Right renal pelvis (tissue), 4 donors: ENCODE results near the gene PDPN. TPM values are rescaled to one million over a fixed set of nuclear protein-coding genes. Genes with fewer than 3 reads are reported as not detected.

Experiments
- DNase-seq, 4 donors: peaks; one replicate each; pipeline ENCODE4 v3.0.0-alpha.2; 2013; ENCODE audit warnings: low read depth in 4 of 4, low spot score in 3 of 4, missing footprints in 1 of 4
- polyA plus RNA-seq, 4 donors: library from polyadenylated mRNA; unstranded; fragments of 120-200 nt; gene quantifications; one replicate each; pipeline ENCODE4 v1.2.1, GENCODE V29; 2013; ENCODE audit not compliant: insufficient read length in 4 of 4

PDPN gene
- polyA plus RNA-seq, 4 donors = 15.3 to 24.7 (median 18.6) TPM

- DNase-seq = no peak
Observed at GRCh38 chr1:13576926-13577325, 6.7 kb upstream of the PDPN start.

DNA sequence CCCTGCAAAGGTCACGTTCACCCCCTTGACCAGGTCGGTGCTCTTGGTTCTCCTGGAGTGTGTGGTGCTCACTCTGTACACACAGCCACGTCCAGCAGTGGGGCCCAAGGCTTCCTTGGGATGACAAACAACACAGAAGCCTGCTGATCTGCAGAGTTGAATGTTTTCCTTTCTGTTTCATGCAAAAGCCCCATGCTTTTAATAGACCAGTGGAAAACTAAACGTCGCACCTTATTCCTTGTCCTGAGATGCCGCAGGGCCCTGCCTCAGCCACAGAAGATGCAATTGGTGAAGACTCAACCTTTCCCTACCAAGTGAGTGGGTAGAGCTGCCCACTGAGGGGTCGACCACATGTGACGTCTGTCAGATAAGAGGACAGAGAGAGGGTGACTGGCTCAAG lies 5.8 kb upstream of the PDPN start:
- no peak for DNase-seq

DNA sequence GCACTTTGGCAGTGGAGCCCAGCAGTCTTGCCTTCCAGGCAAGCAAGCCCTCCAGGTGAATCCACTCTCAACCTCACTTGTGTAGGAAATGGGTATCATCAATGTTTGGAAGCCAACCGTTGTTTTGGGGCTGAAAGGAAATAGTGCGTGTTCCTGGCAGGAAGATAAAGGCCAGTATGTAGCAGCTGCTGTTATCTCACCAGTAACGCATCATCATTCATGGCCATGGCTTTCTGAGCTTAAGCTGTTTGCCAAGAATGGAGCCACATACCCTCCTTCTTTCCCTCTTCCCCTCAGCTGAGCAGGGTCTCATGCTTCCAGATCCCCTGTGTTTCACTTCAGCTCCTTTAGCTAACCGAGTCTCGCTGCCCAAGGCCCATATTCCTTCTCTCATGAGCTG lies 2.2 kb upstream of the PDPN start:
- DNase-seq = no peak

GRCh38 chr1:13582713-13583443 lies 754 bp upstream of the PDPN start:
- DNase-seq = no peak

- DNase-seq = peak; percentile 28 to 42 (median 32)
Observed at GRCh38 chr1:13583966-13584791, 547 bp downstream of the PDPN start.

- DNase-seq = no peak
Observed at GRCh38 chr1:13584876-13585611, 1.4 kb downstream of the PDPN start.

DNA sequence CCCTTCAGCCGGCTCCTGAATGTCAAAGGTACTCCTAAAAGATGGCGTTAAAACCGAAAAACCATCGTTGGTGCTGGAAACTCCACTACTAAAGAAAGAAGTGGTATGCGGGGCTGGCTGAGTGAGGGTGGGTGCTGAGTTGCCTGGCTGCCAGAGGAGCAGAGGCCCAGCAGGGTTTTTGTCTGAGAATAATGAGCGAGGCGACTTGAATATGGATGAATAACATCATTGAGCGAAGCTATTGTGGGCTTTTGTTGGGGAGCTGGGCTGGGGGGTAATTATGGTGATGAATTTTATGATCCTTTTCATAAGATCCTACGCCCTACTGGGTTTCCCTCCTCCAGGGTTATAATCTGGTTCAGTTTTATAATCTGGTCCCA lies 2.0 kb downstream of the PDPN start:
- DNase-seq = no peak

DNA sequence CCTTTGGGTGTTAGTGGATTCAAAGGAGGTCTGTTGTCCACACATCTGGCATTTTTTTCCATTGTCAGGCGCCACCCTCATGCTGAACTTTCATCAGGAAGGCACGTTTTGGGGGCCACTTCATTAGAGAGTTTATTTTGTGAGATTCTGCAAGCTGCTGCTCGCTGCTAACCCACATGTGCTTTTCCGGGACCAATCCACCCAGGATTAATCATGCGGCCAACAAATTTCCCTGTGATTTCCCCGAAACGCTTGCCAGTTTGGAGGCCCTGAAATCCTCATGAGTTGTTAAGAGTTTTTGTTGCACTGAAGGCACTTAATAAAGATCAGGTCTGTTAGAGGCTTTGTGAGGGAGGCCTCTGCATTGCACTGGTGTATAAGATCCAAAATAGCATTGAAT lies 2.4 kb downstream of the PDPN start:
- no peak for DNase-seq

- DNase-seq = no peak
Observed at GRCh38 chr1:13587256-13588030, 3.8 kb downstream of the PDPN start.

DNA sequence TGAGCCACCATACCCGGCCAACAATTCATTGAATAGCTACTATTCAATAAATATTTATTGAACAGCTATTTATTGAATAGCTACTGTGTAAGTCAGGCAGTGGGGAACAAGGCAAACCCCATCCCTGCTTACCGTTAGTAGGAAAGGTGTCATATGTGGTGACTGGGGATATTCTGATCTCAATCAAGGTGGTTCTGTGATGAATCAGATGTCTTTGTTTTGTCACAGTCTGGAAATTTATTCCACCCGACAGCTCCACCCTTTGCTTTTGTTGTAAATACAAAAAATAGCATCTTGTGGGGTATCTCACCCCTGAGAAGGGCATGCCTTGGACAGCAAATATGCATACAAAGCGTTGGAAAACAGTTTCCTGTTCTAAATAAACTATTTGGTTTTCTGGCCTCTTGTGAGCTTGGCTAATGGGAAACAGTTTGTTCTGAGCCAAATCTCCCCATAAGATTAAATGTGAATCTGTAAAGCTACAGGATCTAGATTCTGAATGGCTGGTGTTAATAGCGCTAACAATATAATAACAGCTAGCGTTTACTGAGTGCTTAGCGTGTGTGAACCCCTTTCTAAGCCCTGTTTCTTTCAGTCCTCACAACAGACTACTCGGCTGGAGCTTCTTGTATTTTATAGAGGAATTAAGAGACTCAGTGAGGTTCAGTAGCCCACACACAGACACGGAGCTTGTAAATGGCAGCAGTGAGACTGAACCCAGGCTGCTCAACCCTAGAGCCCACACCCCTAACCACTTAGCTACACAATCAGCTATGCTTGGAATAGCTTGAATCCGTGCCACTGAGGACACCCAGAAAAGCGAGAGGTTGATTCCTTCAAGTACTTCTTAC lies 5.5 kb downstream of the PDPN start:
- DNase-seq = no peak

- no peak for DNase-seq
Observed at GRCh38 chr1:13590486-13590885, 6.9 kb downstream of the PDPN start.

GRCh38 chr1:13593511-13594131 lies 10.0 kb downstream of the PDPN start:
- DNase-seq = no peak

- no peak for DNase-seq
Observed at GRCh38 chr1:13595411-13595810, 11.8 kb downstream of the PDPN start.

- DNase-seq = no peak
Observed at GRCh38 chr1:13597166-13597565, 13.5 kb downstream of the PDPN start.

DNA sequence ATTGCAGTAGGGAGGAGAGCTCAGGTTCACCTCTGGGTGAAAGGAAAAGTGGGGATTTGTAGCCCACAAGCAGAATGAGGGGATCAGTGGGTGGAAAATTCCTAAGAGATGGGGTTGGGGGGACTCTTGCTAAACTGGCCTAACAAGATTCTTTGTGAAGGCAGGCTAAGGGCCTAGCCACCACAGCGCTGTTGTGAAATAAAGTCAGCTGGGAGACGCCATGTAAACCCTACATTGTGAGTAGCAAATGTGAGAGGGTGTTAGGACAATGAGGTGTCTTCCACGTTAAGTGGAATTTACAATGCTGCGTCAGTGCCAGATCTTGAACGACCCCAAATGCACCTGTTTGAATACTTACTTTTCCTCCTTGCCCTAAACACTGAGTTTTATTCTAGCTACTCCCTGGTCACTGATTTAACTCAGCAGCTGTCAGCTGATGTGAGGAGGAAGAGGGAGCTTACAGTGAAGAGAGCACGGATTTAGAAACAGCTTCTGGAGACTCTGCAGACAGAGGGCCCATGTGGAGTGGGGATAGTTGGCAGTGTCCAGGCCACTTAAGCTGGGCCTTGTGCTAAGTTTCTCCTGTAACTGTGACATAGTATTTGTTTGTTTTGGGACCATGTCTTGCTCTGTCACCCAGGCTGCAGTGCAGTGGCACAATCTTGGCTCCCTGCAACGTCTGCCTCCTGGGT lies 17.3 kb downstream of the PDPN start:
- no peak for DNase-seq

DNA sequence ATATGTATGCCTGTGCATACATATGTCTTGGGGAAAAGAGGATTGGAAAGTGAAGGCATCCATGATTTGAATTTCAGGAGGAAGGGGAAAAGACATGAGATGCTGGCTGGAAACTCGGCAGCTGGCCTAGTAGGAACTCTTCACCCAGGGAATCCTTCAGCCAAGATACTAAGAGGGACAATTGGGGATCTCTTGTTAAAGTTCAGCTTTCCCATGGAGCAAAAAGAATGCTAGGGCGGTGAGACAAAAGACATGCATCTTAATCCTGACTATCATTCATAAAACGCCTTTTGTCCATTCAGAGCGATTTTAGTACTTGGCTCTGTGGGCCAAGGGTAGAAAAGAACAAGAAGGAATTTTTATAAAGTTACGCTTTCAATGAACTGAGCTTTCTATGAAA lies 20.5 kb downstream of the PDPN start:
- no peak for DNase-seq

DNA sequence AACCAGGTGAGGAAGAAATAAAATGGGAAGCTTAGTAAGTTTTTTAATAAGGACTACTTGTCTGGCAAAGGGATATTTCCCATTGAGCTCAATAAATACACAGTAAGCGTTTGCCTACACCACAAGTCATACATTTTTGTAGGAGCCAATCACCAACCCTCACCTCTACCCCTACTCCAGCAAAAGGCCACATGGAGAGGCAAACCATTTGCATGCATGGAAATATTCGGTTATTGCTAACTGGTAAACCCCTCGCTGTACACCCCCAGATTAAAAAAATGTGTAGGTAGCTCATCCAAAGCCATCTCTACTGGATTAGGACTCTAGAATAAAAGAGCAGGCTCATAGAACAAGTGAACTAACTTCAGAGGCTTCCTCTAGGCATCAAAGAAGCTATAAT lies 21.1 kb downstream of the PDPN start:
- DNase-seq = no peak

- DNase-seq = no peak
Observed at GRCh38 chr1:13605159-13605558, 21.5 kb downstream of the PDPN start.

DNA sequence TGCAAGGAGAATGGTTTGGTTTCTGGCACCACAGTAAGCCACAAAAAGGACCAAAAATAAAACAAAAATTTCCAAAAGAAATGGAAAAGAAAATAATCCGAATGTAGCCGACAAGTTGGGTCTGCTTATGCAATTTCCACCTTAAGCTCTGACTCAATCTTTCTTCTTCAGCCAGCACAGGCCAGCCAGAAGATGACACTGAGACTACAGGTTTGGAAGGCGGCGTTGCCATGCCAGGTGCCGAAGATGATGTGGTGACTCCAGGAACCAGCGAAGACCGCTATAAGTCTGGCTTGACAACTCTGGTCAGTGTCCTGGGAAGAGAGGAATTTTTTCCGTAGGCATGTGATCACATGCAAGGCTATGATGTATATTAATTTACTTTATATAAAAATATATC lies 23.4 kb downstream of the PDPN start:
- DNase-seq = no peak
